DMS53 (cell line): ENCODE results near the gene SLC5A5.

Experiments used
- DNase-seq: peaks from one replicate; lab custom pipeline; 2025; lab: John Stamatoyannopoulos, UW

Gene SLC5A5

DNA sequence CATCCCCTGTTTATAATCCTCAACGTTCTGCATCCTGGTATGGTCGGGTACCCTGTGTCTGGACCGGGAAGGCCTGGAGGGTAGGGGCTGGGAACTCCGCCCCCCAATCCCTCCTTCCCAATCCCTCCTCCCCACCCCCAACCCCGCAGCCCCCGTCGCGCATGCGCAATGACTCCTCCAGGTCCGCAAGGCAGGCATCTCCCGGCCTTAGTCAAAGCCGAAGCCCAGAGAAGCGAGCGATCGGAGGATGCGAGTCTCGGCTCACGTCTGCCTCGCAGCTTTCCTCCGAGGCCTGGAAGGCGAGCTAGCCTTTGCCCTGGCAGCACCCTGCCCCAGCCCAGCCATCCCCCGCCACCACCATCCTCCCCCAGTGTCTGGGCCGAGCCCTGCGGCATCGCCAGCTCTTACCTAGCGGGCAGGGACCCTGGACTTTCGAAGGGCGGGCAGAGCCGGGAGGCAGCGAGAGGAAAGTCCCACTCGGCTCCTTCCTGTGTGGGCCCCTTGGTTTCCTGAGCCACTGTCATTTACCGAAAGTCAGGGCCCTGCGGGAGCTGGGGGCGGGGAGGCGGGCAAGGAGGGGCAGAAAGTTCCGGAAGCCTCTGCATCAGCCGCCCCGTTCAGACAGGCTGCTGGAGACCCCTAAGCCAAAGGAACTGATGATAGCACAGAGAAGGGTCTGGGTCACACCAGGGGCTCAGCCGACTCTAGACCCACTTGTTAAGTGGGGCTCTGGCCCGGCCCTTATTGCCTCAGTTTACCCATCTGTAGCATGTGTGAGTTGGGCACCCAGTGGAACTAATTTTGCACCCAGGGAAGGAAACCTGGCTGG lies 24.0 kb upstream of the SLC5A5 start, which contains the start of gene JAK3:
TSS of gene JAK3 (minus strand) at position 445 of the 829 bp plus-strand sequence. CDS start 3,565 bp downstream, outside the sequence.
- DNase-seq: peak; percentile 41

DNA sequence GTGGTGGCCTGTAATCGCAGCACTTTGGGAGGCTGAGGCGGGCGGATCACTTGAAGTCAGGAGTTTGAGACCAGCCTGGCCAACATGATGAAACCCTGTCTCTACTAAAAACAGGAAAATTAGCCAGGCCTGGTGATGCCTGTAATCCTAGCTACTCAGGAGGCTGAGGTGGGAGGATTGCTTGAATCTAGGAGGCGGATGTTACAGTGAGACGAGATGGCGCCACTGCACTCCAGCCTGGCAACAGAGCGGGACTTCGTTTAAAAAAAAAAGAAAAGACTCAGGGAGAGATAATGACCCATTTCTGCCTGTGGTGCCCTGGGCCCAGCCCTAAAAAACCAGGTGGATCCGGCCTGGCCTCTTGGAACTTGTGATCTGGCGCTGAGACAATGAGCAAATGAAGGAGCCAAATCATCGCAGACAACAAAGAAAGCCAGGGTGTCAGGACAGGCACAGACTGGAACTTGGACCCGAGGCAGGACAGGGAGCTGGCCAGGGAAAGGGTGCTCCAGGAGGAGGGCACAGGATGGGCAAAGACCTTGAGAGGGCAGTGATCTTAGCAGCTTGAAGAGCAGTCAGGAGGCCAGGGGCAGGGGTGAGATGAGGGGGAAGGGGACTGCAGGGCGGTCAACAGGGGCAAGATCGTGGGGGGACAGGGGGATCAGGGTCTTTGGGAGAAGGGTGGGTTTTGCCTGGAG lies 23.0 kb upstream of the SLC5A5 start:
- DNase-seq: no peak

DNA sequence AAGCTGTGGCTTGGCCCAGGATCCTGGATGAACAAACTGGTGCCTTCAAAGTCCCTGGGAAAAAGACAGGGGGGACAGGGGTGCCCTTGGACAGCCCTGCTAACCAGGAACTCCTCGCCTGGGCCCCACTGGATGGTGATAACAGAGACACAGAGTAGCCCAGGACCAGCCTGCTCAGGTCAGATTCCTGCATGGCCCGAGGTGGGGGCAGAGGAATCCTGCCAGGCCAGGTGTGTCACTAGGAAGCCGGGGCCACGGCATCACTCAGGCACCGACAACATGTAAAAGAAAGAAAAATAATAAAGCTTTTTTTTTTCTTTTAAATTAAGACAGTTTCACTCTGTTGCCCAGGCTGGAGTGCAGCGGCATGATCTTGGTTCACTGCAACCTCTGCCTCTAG lies 17.7 kb upstream of the SLC5A5 start:
- DNase-seq: no peak

DNA sequence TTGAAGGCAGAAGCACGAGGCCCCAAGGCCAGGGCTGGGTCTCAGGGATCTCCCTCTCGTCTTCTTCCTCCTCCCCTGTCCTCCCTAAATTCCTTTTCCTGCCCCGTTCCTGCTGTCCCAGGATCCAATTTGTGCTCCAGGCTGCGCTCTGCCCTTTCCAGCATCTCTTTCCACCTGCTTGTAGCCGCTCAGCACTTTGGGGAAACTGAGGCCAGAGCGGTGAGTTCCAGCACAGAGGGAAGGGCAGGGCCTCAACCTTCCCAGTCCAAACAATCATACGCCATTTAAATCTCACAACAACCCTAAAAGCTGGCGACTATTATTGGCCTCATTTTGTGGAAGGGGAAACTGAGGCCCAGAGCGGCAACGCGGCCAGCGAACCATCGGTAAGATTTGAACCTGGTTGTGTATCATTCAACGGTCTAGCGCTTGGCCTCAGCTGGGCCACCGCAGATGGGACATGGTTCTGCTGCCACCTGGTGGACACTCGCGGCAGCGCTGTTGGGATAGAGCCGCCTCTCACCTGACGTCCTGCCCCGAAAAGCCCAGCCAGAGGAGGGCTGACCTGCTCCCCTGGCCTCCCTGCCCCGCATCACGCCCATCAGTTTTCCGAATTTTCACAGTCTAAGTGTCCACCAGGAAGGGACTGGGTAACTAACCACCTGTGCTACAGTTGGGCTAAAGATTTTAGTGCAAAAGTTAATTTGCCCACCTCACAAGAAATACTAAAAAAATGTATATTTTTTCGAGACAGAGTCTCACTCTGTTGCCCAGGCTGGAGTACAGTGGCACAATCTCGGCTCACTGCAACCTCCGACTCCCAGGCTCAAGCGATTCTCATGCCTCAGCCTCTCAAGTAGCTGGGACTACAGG lies 16.2 kb upstream of the SLC5A5 start:
- DNase-seq: peak; percentile 77

DNA sequence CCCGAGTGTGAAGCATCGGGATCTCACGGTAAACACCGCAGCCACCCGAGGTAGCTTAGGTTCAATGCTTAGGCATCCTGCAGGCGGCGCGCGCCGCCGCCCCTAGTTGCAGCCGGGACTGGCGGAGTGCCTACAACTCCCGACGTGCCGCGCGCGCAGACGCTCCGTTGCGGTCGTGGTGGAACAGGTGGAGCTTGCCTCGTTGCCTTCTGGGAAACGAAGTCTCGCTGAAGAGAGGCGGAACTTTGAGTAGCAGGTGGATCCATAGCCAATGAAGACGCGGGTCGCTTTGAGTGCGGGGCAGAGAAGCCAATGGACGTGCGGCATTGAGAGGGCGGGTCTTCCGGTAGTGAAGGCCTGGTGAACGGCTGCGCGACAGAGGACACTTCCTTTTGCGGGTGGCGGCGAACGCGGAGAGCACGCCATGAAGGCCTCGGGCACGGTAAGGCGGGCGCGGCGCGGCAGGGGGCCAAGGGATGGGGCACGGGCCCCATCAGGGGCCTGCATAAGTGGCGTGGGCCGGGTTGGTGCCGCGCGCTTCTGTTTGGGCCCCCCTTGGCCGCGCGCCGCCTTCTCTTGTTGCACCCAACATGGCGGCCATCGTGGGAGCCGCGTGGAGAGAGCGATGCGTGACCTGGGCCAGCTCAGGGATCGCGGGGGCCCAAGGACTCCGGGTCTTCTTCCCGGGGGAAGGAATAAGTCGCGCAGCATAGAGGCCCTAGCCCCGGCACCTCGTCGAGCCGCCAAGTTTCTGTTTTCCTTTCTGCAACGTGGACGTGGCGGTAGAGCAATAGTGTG lies 12.0 kb upstream of the SLC5A5 start, which contains the start of gene RPL18A:
TSS of gene RPL18A (plus strand) at position 378 of the 798 bp plus-strand sequence. CDS start at position 425, 47 bp downstream.
- peak; percentile 99 for DNase-seq

DNA sequence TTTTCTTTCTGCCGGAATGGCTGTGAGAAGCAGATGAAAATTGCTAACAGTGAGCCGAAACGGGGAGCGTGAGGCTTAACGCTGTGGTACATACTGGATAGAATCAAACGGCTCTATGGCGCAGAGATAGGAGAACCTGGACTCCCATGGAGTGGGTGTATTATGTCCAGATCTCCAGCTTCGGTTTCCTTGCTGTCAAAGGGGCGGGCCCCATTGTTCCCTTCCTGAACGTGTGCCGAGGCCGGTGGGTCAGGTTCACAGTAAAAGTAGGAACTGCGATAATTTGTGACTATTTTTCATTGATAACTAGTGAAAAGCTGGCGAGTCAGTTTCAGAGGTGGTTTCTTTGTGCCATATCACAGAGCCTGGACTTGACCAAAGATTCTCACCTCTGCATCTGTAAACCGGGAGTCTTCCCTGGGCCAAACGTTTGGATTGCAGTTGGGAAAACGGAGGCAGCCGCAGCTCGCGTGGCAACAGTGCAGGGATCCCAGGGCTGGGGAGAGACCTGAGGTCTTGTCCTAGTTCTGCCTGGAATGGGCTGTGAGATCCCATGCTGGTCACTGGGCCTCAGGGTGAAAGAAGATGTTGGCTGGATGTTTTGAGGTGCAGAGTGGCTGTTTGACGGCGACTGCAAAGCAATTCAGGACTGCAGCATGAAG lies 11.3 kb upstream of the SLC5A5 start:
- DNase-seq: peak; percentile 21

DNA sequence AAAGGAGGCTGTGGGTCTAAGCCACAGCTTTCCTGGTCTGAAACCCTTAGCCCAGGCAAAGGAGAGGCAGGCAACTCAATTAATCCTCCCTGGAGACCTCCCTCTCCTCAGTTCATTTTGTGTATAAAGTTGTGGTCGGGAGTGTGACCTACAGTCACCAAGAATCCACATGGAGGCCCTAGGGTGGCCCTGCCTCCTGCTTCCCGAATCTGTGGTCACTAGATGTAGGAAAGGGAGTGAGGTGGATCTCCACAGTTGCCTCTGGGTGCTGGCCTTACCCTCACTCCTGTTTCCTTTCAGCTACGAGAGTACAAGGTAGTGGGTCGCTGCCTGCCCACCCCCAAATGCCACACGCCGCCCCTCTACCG lies 10.8 kb upstream of the SLC5A5 start:
- DNase-seq: no peak

DNA sequence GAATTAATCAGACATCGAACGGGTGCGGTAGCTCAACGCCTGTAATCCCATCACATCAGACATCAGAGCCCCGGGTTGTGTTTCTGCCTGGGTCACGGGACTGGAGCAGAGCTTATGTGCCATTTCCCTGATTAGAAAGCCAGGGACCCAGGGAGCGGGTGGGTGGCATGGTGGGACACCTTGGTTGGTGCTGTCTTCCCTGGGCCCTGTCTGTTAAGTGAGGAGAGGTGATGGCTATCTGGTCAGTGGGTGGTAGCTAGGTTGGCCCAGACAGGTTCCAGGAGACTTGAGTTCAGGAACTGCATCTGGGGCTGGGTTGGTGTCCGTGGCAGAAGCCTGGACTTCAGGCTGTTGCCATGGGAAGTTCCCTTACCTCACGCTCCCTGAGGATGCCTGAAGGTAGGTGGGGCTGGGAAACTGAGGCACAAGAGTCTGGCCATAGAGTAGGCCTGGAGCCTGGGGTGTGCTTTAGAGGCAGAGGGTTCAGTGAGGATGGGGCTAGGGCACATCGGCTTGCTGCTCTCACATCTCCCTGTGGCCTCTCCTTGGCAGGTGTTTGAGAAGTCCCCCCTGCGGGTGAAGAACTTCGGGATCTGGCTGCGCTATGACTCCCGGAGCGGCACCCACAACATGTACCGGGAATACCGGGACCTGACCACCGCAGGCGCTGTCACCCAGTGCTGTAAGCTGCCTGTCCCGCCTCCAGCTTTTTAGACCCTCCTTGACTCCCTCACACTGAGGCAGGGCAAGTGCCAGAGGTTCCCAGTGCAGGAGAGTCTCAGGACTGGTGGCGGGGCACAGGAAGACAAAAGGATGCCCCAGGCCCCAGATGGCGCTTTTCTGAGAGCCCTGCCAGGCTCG lies 10.0 kb upstream of the SLC5A5 start:
- no peak for DNase-seq

DNA sequence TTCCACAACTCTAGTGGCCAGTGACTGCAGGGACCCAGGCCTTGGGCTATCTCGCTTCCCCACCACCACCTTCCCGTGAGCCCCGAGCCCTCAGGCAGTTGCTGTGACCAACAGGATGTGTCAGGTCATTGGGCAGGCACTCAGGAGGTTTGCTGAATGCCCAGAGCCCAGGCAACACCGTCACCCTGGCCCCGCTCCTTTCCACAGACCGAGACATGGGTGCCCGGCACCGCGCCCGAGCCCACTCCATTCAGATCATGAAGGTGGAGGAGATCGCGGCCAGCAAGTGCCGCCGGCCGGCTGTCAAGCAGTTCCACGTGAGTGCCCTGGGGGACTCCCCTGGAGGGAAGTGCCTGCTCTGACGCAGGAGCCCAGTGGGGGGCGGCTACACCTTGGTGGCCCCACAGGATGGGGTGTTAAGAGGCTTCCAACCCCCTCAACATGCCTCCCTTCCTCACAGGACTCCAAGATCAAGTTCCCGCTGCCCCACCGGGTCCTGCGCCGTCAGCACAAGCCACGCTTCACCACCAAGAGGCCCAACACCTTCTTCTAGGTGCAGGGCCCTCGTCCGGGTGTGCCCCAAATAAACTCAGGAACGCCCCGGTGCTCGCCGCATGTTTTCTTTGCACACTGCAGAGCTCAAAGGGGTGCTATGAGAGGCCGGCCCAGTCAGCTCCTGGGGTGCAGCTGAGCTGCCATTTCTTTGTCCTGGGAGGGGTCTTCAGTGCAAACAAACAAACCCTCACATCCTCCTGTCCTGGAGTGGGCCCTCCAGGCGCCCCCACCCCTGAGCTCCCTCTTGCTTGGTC lies 8.8 kb upstream of the SLC5A5 start:
- no peak for DNase-seq

DNA sequence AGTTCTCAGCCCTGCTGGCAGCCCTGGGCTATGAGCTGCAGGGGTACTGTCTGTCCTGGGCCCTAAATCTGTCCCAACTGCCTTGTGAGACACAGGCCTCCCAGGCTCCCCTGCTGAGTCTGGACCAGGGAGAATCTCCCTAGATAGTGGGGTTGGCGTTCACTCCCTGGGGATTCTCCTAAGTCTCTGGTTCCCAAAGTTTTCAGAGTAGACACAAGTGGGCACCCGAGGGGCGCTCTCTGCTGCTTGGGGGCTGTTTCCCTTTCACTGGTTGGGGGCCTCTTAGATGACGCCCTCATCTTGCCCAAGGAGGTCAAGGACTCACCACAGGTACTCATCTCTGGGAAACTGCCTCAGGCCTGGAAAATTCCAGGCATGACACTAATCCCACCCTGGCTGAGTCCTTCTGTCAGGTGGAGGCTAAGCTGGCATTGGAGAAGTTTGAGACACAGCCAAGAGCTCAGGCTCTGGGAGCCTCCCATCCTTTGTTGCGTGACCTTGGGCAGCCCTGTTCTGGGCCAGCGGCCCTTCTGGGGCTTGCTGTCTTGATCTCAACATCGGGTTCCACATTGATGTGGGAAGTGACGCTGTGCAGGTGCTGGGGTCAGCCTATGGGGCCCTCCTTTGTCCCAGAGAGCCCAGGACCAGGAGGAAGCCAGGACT lies 8.1 kb upstream of the SLC5A5 start:
- DNase-seq: no peak

DNA sequence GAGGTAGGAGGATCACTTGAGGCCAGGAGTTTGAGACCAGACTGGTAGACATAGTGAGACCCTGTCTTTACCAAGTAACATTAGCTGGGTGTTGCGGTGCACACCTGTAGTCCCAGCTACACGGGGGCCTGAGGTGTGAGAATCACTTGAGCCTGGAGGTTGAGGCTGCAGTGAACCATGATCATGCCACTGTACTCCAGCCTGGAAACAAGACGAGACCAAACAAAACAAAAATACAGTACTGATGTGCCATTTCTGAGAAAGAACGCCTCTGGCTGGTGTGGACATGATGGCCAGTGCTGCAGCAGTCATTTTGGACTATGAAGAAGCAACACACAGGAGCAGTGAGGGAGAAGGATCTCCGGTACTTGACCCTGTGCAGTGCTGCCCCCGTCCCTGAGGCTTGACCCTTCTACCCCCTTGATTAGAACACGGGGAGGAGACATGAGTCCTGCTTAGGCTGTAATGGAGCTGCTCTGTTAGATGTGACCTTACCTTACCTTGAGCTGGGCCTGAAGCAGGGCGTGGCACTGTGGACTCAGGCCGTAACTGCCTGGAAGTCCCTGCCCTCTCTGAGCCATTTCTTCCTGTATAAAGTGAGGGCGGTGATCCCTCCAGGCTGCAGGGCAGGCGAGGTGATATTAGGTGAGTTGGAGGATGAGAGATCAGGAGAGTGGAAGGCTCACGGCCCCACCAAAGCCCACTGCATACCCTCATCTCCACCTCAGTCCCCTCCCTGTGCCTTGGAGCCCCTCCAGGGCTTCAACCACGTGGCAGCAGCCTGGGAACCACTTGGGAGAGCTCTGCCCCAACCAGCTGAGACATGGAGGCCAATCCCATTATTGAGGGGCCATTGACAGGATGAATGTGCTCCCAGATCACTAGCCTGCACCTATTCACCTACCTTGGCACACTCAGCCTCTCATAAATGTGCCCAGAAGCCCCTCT lies 6.1 kb upstream of the SLC5A5 start:
- DNase-seq: peak; percentile 70

DNA sequence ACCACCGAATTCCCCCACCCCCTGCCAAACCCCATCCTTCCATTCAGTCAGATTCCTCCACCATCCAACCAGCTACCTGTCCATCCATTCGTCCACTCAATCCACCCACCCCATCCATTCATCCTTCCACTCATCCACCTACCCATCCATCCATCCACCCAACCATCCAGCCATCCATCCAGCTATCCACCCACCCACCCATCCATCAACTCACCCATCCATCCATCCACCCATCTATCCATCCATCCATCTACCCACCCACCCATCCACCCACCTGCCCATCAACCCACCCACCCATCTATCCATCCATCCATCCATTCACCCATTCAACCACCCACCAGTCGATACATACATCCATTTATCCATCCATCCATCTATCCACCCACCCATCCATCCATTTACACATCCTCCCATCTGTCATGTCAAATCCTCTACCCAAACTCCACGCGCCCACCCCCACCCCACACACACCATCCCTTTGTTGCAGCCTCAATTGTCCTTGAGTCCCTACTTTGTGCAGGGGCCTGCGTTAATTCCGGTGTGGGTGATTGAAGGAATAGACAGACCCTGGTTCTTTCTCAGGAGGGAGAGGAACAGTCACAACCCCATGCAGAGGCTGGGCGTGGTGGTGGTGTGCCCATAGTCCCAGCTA lies 5.3 kb upstream of the SLC5A5 start:
- DNase-seq: peak; percentile 41

DNA sequence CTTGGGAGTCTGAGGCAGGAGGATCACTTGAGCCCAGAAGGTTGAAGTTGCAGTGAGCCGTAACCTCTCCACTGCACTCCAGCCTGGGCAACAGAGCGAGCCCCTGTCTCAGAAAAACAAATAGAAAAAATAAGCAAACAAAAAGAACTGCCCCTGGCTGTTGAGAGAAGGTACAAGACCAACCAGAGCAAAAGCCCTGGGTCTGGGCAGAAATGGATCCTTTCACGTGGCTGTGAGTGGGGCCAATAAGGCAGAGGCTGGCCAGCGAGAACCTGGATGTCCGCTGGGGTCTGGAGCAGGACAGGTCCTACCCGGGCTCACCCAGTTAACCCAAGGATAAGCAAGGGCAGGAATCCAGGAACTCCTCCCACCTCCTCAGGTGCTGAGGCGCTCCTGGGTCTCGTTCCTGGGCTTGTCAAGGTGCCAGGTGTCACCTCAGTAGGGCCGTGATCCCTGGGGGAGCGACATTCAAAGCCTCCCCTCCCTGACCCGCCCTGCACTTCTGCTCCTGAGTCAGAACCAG lies 4.7 kb upstream of the SLC5A5 start:
- DNase-seq: peak; percentile 64

DNA sequence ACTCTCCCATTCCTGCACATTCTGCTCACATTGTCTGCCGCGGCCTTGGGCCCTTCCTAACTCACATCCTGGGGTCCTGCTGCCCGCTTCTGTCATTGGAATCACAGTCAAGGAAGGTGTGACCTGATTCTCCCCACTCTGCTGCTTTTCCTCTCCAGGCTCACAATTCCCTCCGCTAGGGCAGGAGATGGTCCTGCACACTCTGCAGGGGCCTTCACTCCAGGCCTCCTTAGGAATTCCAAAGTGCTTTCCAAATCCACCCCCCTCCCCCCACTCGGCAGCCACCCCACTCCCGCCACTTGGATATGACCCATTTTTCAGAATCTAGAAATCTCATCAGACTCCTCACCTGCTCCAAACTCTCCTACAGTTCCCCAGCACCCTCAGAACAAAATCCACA lies 3.1 kb upstream of the SLC5A5 start:
- no peak for DNase-seq

DNA sequence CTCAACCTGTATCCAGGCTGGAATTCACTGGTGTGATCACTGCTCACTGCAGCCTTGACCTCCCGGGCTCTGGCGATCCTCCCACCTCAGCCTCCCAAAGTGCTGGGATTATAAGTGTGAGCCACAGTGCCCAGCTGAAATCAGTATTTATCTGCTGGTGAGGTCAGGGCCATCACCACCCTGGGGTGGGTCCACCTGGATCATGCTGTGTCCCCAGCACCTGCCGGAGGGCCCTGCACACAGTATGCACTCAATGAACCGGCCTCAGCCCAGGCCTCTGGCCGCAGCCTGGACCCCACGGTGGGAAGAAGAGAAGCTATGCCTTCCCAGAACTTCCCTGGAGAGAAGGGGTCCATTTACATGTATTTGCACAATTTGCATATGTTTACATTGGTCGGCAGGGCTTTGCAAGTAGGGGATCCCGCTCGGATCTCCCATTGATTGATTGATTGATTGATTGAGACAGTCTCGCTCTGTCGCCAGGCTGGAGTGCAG lies 2.6 kb upstream of the SLC5A5 start:
- DNase-seq: no peak
